ENCODE data around the gene MYO1D.
A peak's percentile ranks its signal among the peaks of the same experiment; 100 is the strongest.
"Not testable (repeated sequence)": the region's sequence is repeated elsewhere in the genome, so short reads cannot be mapped to it uniquely, and the experiment has no call there.

The MYO1D gene

GRCh38 chr17:32460054-32460453 lies 416.9 kb downstream of the MYO1D start:
- no peak for DNase-seq (ENCODE audit: low read depth)

GRCh38 chr17:32458371-32458770 lies 418.6 kb downstream of the MYO1D start:
- DNase-seq (ENCODE audit: low read depth), result no peak

GRCh38 chr17:32453370-32453769 lies 423.6 kb downstream of the MYO1D start:
- DNase-seq (ENCODE audit: low read depth), result no peak

- DNase-seq (ENCODE audit: low read depth), result no peak
These were observed 424.6 kb downstream of the MYO1D start for GRCh38 chr17:32452281-32452680.

GRCh38 chr17:32451879-32452278 lies 425.0 kb downstream of the MYO1D start:
- DNase-seq (ENCODE audit: low read depth), result no peak

- not testable (repeated sequence) for DNase-seq (ENCODE audit: low read depth)
These were observed 426.5 kb downstream of the MYO1D start for GRCh38 chr17:32450379-32450778.

- no peak for DNase-seq (ENCODE audit: low read depth)
These were observed 427.0 kb downstream of the MYO1D start for GRCh38 chr17:32449963-32450362.

- no peak for DNase-seq (ENCODE audit: low read depth)
These were observed 430.0 kb downstream of the MYO1D start for GRCh38 chr17:32446949-32447348.

GRCh38 chr17:32445971-32446370 lies 431.0 kb downstream of the MYO1D start:
- no peak for DNase-seq (ENCODE audit: low read depth)

- no peak for DNase-seq (ENCODE audit: low read depth)
These were observed 431.4 kb downstream of the MYO1D start for GRCh38 chr17:32445497-32445896.

GRCh38 chr17:32445074-32445415 lies 431.9 kb downstream of the MYO1D start:
- no peak for DNase-seq (ENCODE audit: low read depth)

- peak; percentile 63 for DNase-seq (ENCODE audit: low read depth)
These were observed 432.4 kb downstream of the MYO1D start, which contains the start of gene PSMD11 for GRCh38 chr17:32444301-32445073. TSS of gene PSMD11 (plus strand) at chr17:32444510. CDS start at chr17:32444524, 14 bp downstream.

- no peak for DNase-seq (ENCODE audit: low read depth)
These were observed 433.1 kb downstream of the MYO1D start for GRCh38 chr17:32443827-32444300.

All from HS-27A (cell line).